MCF 10A (cell line): Measurements from ENCODE around the gene SMAD3. TPM values are rescaled to one million over a fixed set of nuclear protein-coding genes. Genes with fewer than 3 reads are reported as not detected.

Experiments used
- BruUV-seq: library from RNA; stranded (reverse); fragments of 400-500 nt; replicated peaks from 2 replicates; lab custom pipeline; 2021; lab: Mats Ljungman, UMichigan
- CTCF ChIA-PET: fragments of 300-600 bp; sonication (Branson Sonifier 250); formaldehyde crosslinking; extraction: SDS; loops from one replicate; lab custom pipeline; 2021; ENCODE audit warnings: antibody characterized with exemption, inconsistent platforms; lab: Yijun Ruan, JAX
- POLR2A ChIA-PET: fragments of 300-600, 350-650 bp; sonication (Branson Sonifier 250); formaldehyde crosslinking; extraction: SDS; loops from one replicate; lab custom pipeline; 2020; ENCODE audit warnings: antibody characterized with exemption, inconsistent platforms; lab: Yijun Ruan, JAX
- DNase-seq: peaks from one replicate; pipeline ENCODE4 v3.0.0-alpha.2; 2018; ENCODE audit not compliant: unreplicated experiment
- H3K27ac Mint-ChIP-seq: one replicate; pipeline ENCODE4 v1.8.0; 2022; ENCODE audit warnings: mild to moderate bottlenecking, low read depth, mixed read lengths; ENCODE audit not compliant: unreplicated experiment
- H3K27me3 Mint-ChIP-seq: one replicate; pipeline ENCODE4 v1.8.0; 2022; ENCODE audit warnings: mixed read lengths; ENCODE audit not compliant: insufficient read depth, unreplicated experiment
- H3K36me3 Mint-ChIP-seq: one replicate; pipeline ENCODE4 v1.8.0; 2022; ENCODE audit warnings: mild to moderate bottlenecking, moderate library complexity, mixed read lengths; ENCODE audit not compliant: insufficient read depth, unreplicated experiment
- H3K4me1 Mint-ChIP-seq: one replicate; pipeline ENCODE4 v1.8.0; 2022; ENCODE audit warnings: mixed read lengths; ENCODE audit not compliant: insufficient read depth, unreplicated experiment
- H3K4me3 Mint-ChIP-seq: one replicate; pipeline ENCODE4 v1.8.0; 2022; ENCODE audit warnings: mild to moderate bottlenecking, moderate library complexity, mixed read lengths; ENCODE audit not compliant: unreplicated experiment
- H3K9me3 Mint-ChIP-seq: one replicate; pipeline ENCODE4 v1.8.0; 2022; ENCODE audit warnings: mixed read lengths; ENCODE audit not compliant: unreplicated experiment
- intact Hi-C: fragments of 100-400 bp; cut with micrococcal nuclease; formaldehyde crosslinking; loops from 2 replicates; pipeline ENCODE4 v1.14.1; 2022
- total RNA-seq: library from RNA; stranded (reverse); gene quantifications from 2 replicates; pipeline ENCODE4 v1.2.3, GENCODE V29; 2022
- TF ChIP-seq, protein P1 (sequence below): fragments of 200-600 bp; IDR thresholded peaks from one replicate; pipeline ENCODE4 v1.8.0; 2022; ENCODE audit warnings: antibody characterized with exemption, mild to moderate bottlenecking; ENCODE audit not compliant: unreplicated experiment

The SMAD3 gene
- total RNA-seq, 1 experiment from 2014 or later: 19.9 TPM

DNA sequence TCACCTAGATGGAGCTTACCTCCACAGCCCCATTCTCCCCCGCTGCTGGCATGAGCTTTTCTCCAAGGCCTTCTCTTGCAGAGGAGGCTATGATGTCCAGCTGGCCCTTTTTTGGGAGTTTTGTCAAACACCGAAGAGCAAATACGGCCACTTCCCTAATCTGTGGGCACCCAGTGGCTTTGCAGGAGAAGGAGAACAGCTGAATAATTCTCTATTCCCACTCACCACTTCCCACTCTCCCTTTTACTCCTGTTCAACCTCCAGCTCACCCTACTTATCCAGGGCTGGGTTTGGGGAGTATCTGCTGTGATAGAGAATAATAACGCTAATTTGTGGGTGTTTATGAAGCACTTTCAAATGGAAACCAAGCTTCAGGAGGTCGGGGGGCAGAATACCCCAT, 96.0 kb downstream of the SMAD3 start:
- intact Hi-C loops: no loop called here
- H3K4me1 Mint-ChIP-seq: peaks cover 7% of the 10 kb centered on the region
- no peak for DNase-seq
- peaks cover 14% of the 10 kb centered on the region for H3K36me3 Mint-ChIP-seq
- TF ChIP-seq, protein P1, sequence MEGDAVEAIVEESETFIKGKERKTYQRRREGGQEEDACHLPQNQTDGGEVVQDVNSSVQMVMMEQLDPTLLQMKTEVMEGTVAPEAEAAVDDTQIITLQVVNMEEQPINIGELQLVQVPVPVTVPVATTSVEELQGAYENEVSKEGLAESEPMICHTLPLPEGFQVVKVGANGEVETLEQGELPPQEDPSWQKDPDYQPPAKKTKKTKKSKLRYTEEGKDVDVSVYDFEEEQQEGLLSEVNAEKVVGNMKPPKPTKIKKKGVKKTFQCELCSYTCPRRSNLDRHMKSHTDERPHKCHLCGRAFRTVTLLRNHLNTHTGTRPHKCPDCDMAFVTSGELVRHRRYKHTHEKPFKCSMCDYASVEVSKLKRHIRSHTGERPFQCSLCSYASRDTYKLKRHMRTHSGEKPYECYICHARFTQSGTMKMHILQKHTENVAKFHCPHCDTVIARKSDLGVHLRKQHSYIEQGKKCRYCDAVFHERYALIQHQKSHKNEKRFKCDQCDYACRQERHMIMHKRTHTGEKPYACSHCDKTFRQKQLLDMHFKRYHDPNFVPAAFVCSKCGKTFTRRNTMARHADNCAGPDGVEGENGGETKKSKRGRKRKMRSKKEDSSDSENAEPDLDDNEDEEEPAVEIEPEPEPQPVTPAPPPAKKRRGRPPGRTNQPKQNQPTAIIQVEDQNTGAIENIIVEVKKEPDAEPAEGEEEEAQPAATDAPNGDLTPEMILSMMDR: no peak
- POLR2A ChIA-PET: interaction anchor here (0.5 to 1.8 kb wide), 2 partner anchors 15 to 96 kb away, joined by 4 read pairs; no protein-coding TSS in a partner anchor
- H3K9me3 Mint-ChIP-seq: no peaks in the 10 kb centered on the region
- H3K27ac Mint-ChIP-seq: no peak overlapping the region
- H3K4me3 Mint-ChIP-seq: no peak overlapping the region
- no TSS peak for BruUV-seq
- H3K27me3 Mint-ChIP-seq: no peaks in the 10 kb centered on the region
- CTCF ChIA-PET: interaction anchor here (0.6 to 0.7 kb wide), 3 partner anchors 17 to 111 kb away, joined by 3 read pairs; no protein-coding TSS in a partner anchor

DNA sequence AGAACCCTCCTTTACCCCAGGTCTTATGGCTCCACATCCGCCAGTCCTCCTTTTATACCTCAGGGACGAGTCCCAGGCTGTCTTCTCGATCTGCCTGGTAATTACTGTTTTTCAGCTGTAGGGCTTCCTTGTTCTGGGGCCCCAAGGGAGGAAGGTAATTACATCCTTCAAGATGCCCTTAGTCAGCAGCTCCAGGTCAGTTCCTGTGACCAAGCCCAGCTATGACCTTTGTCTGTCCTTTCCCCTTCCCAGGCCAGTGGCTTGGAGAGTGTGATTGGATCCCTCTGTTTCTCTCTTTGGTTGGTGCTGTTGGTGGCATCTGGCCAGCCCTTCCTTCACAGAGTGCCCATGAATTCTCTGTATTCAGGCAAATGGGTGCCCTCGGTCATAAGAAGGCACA, 96.5 kb downstream of the SMAD3 start:
- peaks cover 7% of the 10 kb centered on the region for H3K4me1 Mint-ChIP-seq
- H3K4me3 Mint-ChIP-seq: no peak overlapping the region
- H3K27me3 Mint-ChIP-seq: no peaks in the 10 kb centered on the region
- DNase-seq: no peak
- H3K9me3 Mint-ChIP-seq: no peaks in the 10 kb centered on the region
- H3K36me3 Mint-ChIP-seq: peaks cover 18% of the 10 kb centered on the region
- POLR2A ChIA-PET: interaction anchor here (1.8 kb wide), 1 partner anchor 15 kb away, joined by 4 read pairs; no protein-coding TSS in a partner anchor
- TF ChIP-seq, protein P1: no peak
- BruUV-seq: no TSS peak
- intact Hi-C loops: no loop called here
- H3K27ac Mint-ChIP-seq: no peak overlapping the region
- CTCF ChIA-PET: interaction anchor here (0.6 to 0.7 kb wide), 2 partner anchors 17 to 111 kb away, joined by 3 read pairs; no protein-coding TSS in a partner anchor

DNA sequence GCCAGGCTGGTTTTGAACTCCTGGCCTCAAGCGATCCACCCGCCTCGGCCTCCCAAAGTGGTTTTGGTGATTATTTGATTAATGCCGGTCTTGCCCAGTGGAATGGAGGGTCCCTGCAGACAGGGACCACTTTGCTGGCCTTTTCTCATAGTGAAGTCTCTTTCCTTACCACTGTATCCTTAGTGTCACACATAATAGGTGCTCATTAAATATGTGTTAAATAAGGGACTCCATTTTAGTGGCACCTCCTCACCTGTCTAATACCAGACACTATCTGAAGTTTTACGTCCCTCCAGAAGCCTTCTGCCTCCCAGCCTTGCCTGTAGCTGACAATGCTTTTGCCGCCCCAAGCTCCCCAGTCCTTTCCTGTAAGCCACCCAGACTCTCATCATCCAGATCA, 97.8 kb downstream of the SMAD3 start:
- Mint-ChIP-seq H3K4me3 (no peak overlapping the region), H3K4me1 (peaks cover 7% of the 10 kb centered on the region), H3K27ac (no peak overlapping the region), H3K27me3 (no peaks in the 10 kb centered on the region), H3K9me3 (no peaks in the 10 kb centered on the region), H3K36me3 (peaks cover 17% of the 10 kb centered on the region)
- CTCF ChIA-PET: interaction anchor here (0.6 kb wide), 1 partner anchor 104 kb away, joined by 4 read pairs; no protein-coding TSS in a partner anchor
- POLR2A ChIA-PET: interaction anchor here (1.1 kb wide), 1 partner anchor 57 kb away, joined by 3 read pairs; no protein-coding TSS in a partner anchor
- no TSS peak for BruUV-seq
- intact Hi-C loops: no loop called here
- TF ChIP-seq, protein P1: no peak
- no peak for DNase-seq

DNA sequence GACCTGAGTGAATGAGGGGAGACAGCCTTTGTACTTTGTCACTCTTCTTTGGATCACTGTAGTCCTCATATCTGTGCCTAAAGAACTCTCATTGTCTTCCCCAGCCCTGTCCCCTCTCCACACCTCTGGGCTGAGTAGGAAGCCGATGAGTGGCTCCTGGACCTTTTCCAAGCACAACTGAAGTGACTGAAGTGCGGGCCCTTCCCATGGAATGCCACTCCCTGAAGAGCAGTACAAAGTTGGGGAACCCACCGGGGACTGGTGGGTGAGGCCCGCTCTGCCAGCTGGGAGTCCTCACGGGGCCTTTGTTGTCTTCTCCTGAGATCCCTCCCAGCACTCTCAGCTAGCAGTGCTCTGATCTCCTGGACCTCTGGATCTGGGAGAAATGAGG, 99.0 kb downstream of the SMAD3 start:
- BruUV-seq: no TSS peak
- Mint-ChIP-seq H3K27ac (no peak overlapping the region), H3K4me1 (peaks cover 13% of the 10 kb centered on the region), H3K27me3 (no peaks in the 10 kb centered on the region), H3K36me3 (peaks cover 21% of the 10 kb centered on the region), H3K4me3 (no peak overlapping the region), H3K9me3 (no peaks in the 10 kb centered on the region)
- intact Hi-C loops: no loop called here
- TF ChIP-seq, protein P1: no peak
- ChIA-PET CTCF (interaction anchor here (0.6 kb wide), 1 partner anchor 52 kb away, joined by 3 read pairs; no protein-coding TSS in a partner anchor), POLR2A (no interaction called here)
- DNase-seq: peak; percentile 41
